Gastrocnemius medialis (tissue), 4 donors: ENCODE results near the gene KLHL18.

Experiments
- POLR2A ChIP-seq, 2 donors: fragments of 450-650 bp; IDR thresholded peaks; one replicate each; pipeline ENCODE4 v1.6.1; 2017; ENCODE audit warnings: antibody characterized with exemption in 2 of 2, mild to moderate bottlenecking in 2 of 2, moderate library complexity in 2 of 2
- TF ChIP-seq, protein P1 (sequence below), 5 experiments: fragments of 450-650 bp in 3 of 5; fragments of 200-600 bp in 2 of 5; sonication (generic) in 2 of 5; IDR thresholded peaks in 4 of 5; conservative IDR thresholded peaks in 1 of 5; 1 replicate in 4 of 5; 2 replicates in 1 of 5; pipeline ENCODE4 v1.5.1; 2016 to 2019; ENCODE audit warnings: antibody characterized with exemption in 5 of 5, mild to moderate bottlenecking in 3 of 5, moderate library complexity in 3 of 5

DNA sequence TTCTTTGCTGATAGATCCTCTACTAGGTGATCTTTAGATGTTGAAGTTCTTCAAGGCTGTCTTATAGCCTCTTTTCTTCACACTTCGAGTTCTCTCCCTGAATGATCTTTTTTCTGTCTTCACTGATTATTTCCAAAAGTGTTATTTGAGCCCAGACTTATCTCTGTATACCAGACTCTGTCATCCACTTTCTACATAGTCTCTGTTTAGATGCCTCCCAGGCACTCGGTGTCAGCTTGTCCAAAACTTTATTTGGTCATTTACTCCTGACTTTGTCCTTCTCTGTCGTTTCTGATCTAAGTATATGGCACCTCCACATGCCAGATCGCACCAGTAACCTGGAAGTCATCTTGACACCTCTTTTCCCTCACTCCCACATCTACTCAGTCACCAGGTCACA, 27.6 kb downstream of the KLHL18 start:
- TF ChIP-seq, protein P1, sequence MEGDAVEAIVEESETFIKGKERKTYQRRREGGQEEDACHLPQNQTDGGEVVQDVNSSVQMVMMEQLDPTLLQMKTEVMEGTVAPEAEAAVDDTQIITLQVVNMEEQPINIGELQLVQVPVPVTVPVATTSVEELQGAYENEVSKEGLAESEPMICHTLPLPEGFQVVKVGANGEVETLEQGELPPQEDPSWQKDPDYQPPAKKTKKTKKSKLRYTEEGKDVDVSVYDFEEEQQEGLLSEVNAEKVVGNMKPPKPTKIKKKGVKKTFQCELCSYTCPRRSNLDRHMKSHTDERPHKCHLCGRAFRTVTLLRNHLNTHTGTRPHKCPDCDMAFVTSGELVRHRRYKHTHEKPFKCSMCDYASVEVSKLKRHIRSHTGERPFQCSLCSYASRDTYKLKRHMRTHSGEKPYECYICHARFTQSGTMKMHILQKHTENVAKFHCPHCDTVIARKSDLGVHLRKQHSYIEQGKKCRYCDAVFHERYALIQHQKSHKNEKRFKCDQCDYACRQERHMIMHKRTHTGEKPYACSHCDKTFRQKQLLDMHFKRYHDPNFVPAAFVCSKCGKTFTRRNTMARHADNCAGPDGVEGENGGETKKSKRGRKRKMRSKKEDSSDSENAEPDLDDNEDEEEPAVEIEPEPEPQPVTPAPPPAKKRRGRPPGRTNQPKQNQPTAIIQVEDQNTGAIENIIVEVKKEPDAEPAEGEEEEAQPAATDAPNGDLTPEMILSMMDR (IDR thresholded peaks at IDR 0.05 in 4 of 5, conservative IDR thresholded peaks at IDR 0.05 in 1 of 5) = no peak
- TF ChIP-seq POLR2A (IDR thresholded peaks at IDR 0.05) = no peak
